KBM-7 (cell line): ENCODE data around the gene RIGI.
"Not testable (repeated sequence)": the region's sequence is repeated elsewhere in the genome, so short reads cannot be mapped to it uniquely, and the experiment has no call there.

Experiments used
- DNase-seq: peaks from one replicate; pipeline ENCODE4 v3.0.0-alpha.2; 2015
- in situ Hi-C: fragments of 300-500 bp; cut with MboI; formaldehyde crosslinking; loops from 2 replicates; pipeline ENCODE4 v1.14.3; 2020; ENCODE audit warnings: low sequenced_read_pairs, low pct_unique_long_range_greater_than_20kb, mixed read lengths

RIGI gene

GRCh38 chr9:32543047-32543446, 17.1 kb upstream of the RIGI start:
- in situ Hi-C loops, result no loop called here

GRCh38 chr9:32533816-32534215, 7.8 kb upstream of the RIGI start:
- in situ Hi-C loops, result no loop called here
- DNase-seq, result no peak

More at GRCh38 chr9:32543047-32543446, 17.1 kb upstream of the RIGI start:
- no peak for DNase-seq

- DNase-seq, result no peak
- in situ Hi-C loops, result no loop called here
Observed at GRCh38 chr9:32533336-32533735, 7.3 kb upstream of the RIGI start.

GRCh38 chr9:32526707-32527048, 682 bp upstream of the RIGI start:
- in situ Hi-C loops, result no loop called here
- no peak for DNase-seq

GRCh38 chr9:32525709-32526030, 326 bp downstream of the RIGI start:
- DNase-seq, result no peak
- in situ Hi-C loops, result no loop called here

- DNase-seq, result peak; percentile 41
- in situ Hi-C loops, result no loop called here
Observed at GRCh38 chr9:32524892-32525708, 896 bp downstream of the RIGI start.

- in situ Hi-C loops, DNase-seq: not testable (repeated sequence)
Observed at GRCh38 chr9:32524558-32524891, 1.5 kb downstream of the RIGI start.

GRCh38 chr9:32523910-32524309, 2.1 kb downstream of the RIGI start:
- DNase-seq, result no peak
- in situ Hi-C loops, result no loop called here

GRCh38 chr9:32518276-32518675, 7.7 kb downstream of the RIGI start:
- in situ Hi-C loops, result no loop called here
- DNase-seq, result no peak

- in situ Hi-C loops, result no loop called here
- no peak for DNase-seq
Observed at GRCh38 chr9:32516241-32516640, 9.8 kb downstream of the RIGI start.

GRCh38 chr9:32508728-32509127, 17.3 kb downstream of the RIGI start:
- in situ Hi-C loops, result no loop called here
- DNase-seq, result no peak

- no peak for DNase-seq
- in situ Hi-C loops, result no loop called here
Observed at GRCh38 chr9:32503008-32503407, 23.0 kb downstream of the RIGI start.

GRCh38 chr9:32502464-32502863, 23.5 kb downstream of the RIGI start:
- in situ Hi-C loops, result no loop called here
- no peak for DNase-seq

GRCh38 chr9:32501868-32502267, 24.1 kb downstream of the RIGI start:
- in situ Hi-C loops, result no loop called here
- no peak for DNase-seq

- DNase-seq, result no peak
Observed at GRCh38 chr9:32500768-32501167, 25.2 kb downstream of the RIGI start.

GRCh38 chr9:32497921-32498320, 28.1 kb downstream of the RIGI start:
- DNase-seq, result no peak
- in situ Hi-C loops, result no loop called here

More at GRCh38 chr9:32500768-32501167, 25.2 kb downstream of the RIGI start:
- in situ Hi-C loops, result no loop called here

GRCh38 chr9:32490601-32491000, 35.4 kb downstream of the RIGI start:
- in situ Hi-C loops, result no loop called here
- no peak for DNase-seq

- in situ Hi-C loops, result no loop called here
- no peak for DNase-seq
Observed at GRCh38 chr9:32487981-32488380, 38.0 kb downstream of the RIGI start.

GRCh38 chr9:32486839-32487562, 39.0 kb downstream of the RIGI start:
- in situ Hi-C loops, result no loop called here
- no peak for DNase-seq

- peak; percentile 56 for DNase-seq
- in situ Hi-C loops, result no loop called here
Observed at GRCh38 chr9:32483343-32483742, 42.7 kb downstream of the RIGI start.
